Measurements from ENCODE around the gene EVA1A.
"Not testable (repeated sequence)": the region's sequence is repeated elsewhere in the genome, so short reads cannot be mapped to it uniquely, and the experiment has no call there.

EVA1A gene

DNA sequence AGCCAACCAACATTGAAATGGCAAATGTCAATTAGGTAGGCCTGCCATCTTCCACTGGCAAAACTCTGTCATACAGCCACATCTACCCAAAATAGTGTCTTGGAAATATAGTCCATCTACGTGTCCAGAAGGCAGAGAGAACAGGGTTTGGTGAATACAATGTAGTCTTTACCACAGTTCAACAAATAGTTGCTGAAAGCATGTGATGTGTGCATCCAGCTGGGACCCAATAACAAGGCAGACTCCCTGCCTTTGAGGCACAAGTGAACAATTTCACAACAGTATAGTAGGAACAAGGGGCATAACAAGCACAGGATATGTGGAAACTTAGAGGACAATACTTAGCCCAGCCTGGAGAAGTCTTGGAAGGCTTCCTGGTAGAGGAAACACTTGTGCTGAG lies 72.6 kb downstream of the EVA1A start:
- no peak for DNase-seq (ENCODE audit: low read depth, low spot score)
- H3K27ac ChIP-seq = no peak overlapping the region
- no peak overlapping the region for H3K9ac ChIP-seq (ENCODE audit: insufficient read length)
- no peak for TF ChIP-seq POLR2AphosphoS5 (IDR thresholded peaks at IDR 0.05; ENCODE audit: borderline replicate concordance, low read depth, low read length)
- TF ChIP-seq FOXP2 (optimal IDR thresholded peaks at IDR 0.05; ENCODE audit: control extremely low read depth, extremely low read length, insufficient read depth) = no peak
- no peak for TF ChIP-seq EZH2 (IDR thresholded peaks at IDR 0.05)
- H3K36me3 ChIP-seq (ENCODE audit: insufficient read depth, low read length) = no peaks in the 10 kb centered on the region
- no peaks in the 10 kb centered on the region for H3K9me3 ChIP-seq (ENCODE audit: low read depth, low read length)
- no peak overlapping the region for H3K4me3 ChIP-seq

DNA sequence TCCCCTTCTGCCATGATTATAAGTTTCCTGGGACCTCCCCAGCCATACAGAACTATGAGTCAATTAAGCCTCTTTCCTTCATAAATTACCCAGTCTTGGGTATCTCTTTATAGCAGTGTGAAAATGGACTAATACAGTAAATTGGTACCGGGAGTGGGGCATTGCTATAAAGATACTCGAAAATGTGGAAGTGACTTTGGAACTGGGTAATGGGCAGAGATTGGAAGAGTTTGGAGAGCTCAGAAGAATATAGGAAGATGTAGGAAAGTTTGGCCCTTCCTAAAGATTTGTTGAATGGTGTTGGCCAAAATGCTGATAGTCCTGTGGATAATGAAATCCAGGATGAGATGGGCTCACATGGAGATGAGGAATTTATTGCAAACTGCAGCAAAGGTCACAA lies 74.0 kb downstream of the EVA1A start:
- H3K9me3 ChIP-seq (ENCODE audit: low read depth, low read length); H3K4me3 ChIP-seq; H3K27ac ChIP-seq; DNase-seq (ENCODE audit: low read depth, low spot score); H3K9ac ChIP-seq (ENCODE audit: insufficient read length); H3K36me3 ChIP-seq (ENCODE audit: insufficient read depth, low read length): not testable (repeated sequence)

DNA sequence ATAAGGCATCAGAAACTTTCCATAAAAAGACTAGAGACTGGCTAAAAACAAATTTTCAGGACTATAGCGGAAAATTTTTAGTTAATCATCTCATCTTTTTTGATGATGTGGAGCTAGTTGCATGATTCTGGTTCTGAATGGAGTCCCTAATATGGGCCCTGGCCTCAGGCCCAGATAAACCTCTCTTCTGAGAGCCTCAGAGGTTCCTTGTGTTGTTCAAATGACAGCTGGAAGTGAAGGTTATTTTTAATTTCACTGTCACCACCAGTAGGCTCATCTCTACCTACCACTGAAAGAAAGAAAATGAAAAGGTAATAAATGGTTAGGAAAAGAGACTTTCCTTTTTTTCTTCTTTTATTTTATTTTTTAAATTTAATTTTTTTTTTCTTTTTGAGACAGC lies 75.9 kb downstream of the EVA1A start:
- TF ChIP-seq EZH2 (IDR thresholded peaks at IDR 0.05) = no peak
- TF ChIP-seq POLR2AphosphoS5 (IDR thresholded peaks at IDR 0.05; ENCODE audit: borderline replicate concordance, low read depth, low read length) = no peak
- no peak for TF ChIP-seq FOXP2 (optimal IDR thresholded peaks at IDR 0.05; ENCODE audit: control extremely low read depth, extremely low read length, insufficient read depth)
- no peak for DNase-seq (ENCODE audit: low read depth, low spot score)
- no peak overlapping the region for H3K4me3 ChIP-seq

DNA sequence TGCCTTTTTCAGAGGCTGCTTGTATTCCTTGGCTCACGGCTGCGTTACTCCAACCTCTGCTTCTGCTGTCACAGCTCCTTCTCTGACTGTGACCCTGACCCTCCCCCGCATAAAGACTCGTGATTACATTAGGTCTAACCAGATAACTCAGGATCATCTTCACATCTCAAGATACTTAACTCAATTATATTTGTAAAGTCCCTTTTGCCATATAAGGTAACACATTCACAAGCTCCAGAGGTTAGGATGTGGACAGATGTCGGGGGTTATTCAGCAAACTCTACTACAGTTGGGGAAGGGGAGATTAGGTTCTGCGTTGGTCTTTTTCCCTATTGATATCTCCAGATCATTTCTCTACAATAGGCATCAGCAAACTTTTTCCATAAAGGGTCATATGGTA lies 76.9 kb downstream of the EVA1A start:
- DNase-seq (ENCODE audit: low read depth, low spot score) = no peak
- Histone ChIP-seq H3K9me3 (ENCODE audit: low read depth, low read length) (no peaks in the 10 kb centered on the region), H3K36me3 (ENCODE audit: insufficient read depth, low read length) (no peaks in the 10 kb centered on the region), H3K27ac (no peak overlapping the region), H3K4me3 (no peak overlapping the region), H3K9ac (ENCODE audit: insufficient read length) (no peak overlapping the region)
- no peak for TF ChIP-seq POLR2AphosphoS5 (IDR thresholded peaks at IDR 0.05; ENCODE audit: borderline replicate concordance, low read depth, low read length)
- TF ChIP-seq EZH2 (IDR thresholded peaks at IDR 0.05) = no peak
- no peak for TF ChIP-seq FOXP2 (optimal IDR thresholded peaks at IDR 0.05; ENCODE audit: control extremely low read depth, extremely low read length, insufficient read depth)

More for the DNA sequence above, 75.9 kb downstream of the EVA1A start:
- Histone ChIP-seq H3K9ac (ENCODE audit: insufficient read length) (no peak overlapping the region), H3K9me3 (ENCODE audit: low read depth, low read length) (no peaks in the 10 kb centered on the region), H3K27ac (no peak overlapping the region), H3K36me3 (ENCODE audit: insufficient read depth, low read length) (no peaks in the 10 kb centered on the region)

DNA sequence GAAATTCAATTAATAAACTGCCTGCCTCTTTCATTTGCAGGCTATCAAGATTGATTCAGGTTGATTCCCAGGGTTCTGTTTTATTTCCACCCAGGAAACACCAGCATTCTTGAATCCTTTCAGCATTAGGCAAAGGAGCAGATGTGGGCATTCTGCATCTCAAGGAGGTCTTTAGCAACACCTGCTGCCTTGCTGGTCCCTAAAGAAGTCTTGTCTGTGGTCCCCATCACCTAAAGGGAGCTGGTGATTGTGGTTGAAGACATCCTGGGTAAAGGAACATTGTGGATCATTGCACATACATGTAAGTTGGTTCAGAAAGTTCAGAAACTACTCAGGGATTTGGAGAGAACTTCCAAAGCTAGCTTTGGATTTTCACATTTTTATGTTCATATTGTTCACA lies 78.3 kb downstream of the EVA1A start:
- no peak overlapping the region for H3K9ac ChIP-seq (ENCODE audit: insufficient read length)
- peak overlapping the region; percentile 74 for H3K27ac ChIP-seq
- DNase-seq (ENCODE audit: low read depth, low spot score) = no peak
- H3K4me3 ChIP-seq = peak overlapping the region; percentile 19; the same call in 1 of the 2 replicates
- TF ChIP-seq EZH2 (IDR thresholded peaks at IDR 0.05) = no peak
- TF ChIP-seq POLR2AphosphoS5 (IDR thresholded peaks at IDR 0.05; ENCODE audit: borderline replicate concordance, low read depth, low read length) = no peak
- no peak for TF ChIP-seq FOXP2 (optimal IDR thresholded peaks at IDR 0.05; ENCODE audit: control extremely low read depth, extremely low read length, insufficient read depth)
- H3K36me3 ChIP-seq (ENCODE audit: insufficient read depth, low read length) = no peaks in the 10 kb centered on the region
- no peaks in the 10 kb centered on the region for H3K9me3 ChIP-seq (ENCODE audit: low read depth, low read length)

DNA sequence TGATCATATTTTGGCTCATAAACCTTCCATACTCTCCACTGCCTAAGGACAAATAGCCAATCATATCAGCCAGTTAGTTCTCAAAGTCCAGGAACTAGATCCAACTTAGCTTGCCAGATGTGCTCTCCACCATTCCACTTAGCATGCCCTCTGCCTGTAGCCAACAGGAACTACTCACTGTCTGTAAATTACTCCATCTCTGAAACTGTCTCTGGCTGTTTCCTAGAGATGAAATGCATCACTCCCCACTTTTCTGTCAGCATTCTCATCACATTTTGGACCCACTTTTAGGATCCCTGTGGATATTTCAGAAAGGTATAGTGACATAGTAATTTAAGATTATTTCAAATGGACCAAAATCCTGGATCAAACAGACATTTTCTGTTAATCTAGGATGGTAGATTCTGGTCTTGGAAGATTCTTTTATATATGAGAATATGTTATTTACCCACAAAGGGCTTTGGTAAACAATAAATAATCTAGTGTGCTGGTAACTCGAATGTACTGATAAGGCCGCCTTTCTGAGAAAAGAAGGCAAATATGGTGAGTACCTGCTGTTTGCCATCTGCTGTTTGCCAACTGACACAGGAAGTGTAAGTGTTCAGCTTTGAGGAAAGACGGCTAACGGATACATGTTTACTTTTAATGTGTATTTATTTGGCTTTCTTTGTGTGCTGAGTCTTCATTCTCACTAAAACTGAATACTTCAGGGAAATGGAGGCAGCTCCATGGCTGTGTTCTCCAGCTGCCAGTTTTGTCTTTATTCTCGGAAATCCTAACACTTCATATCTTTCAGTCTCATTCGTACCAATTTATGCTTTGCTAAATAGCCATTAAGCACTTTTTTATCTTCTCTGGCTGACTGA lies 79.5 kb downstream of the EVA1A start:
- no peaks in the 10 kb centered on the region for H3K9me3 ChIP-seq (ENCODE audit: low read depth, low read length)
- no peak overlapping the region for H3K9ac ChIP-seq (ENCODE audit: insufficient read length)
- no peaks in the 10 kb centered on the region for H3K36me3 ChIP-seq (ENCODE audit: insufficient read depth, low read length)
- DNase-seq (ENCODE audit: low read depth, low spot score) = no peak
- no peak overlapping the region for H3K4me3 ChIP-seq
- H3K27ac ChIP-seq = no peak overlapping the region
- TF ChIP-seq FOXP2 (optimal IDR thresholded peaks at IDR 0.05; ENCODE audit: control extremely low read depth, extremely low read length, insufficient read depth) (no peak), EZH2 (IDR thresholded peaks at IDR 0.05) (no peak), POLR2AphosphoS5 (IDR thresholded peaks at IDR 0.05; ENCODE audit: borderline replicate concordance, low read depth, low read length) (no peak)

DNA sequence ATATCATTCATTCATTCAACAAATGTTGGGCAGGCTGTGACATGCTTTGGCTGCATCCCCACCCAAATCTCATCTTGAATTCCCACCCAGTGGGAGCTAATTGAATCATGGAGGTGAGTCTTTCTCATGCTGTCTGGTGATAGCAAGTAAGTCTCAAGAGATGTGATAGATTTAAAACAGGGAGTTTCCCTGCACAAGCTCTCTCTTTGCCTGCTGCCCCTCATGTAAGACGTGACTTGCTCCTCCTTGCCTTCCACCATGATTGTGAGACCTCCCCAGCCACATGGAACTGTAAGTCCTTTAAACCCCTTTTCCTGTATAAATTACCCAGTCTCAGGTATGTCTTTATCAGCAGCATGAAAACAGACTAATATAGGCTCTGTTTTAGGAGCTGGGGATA lies 83.0 kb downstream of the EVA1A start:
- H3K27ac ChIP-seq; H3K9me3 ChIP-seq (ENCODE audit: low read depth, low read length); H3K4me3 ChIP-seq; DNase-seq (ENCODE audit: low read depth, low spot score); H3K9ac ChIP-seq (ENCODE audit: insufficient read length); H3K36me3 ChIP-seq (ENCODE audit: insufficient read depth, low read length): not testable (repeated sequence)

DNA sequence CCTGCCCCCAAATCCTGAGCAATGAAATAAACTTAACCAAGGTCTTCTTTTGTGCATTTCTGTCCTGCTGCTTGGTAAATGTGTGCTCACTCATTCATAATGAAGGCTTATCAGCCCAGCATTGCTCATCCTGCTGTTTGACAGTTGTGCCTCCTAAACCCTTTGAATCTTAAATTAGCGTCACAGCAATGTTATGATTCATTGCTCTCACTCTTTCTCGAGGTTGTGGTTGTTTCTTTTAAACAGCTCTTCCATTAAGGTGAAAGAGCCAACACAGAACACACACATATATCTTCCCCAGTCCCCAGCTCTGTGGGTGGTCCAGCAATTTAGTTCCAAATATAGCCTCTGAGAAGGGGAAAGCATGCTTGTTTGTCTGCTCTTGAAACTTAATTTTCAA lies 84.0 kb downstream of the EVA1A start:
- DNase-seq (ENCODE audit: low read depth, low spot score) = no peak
- Histone ChIP-seq H3K4me3 (peak overlapping the region; percentile 47; the same call in 1 of the 2 replicates), H3K9me3 (ENCODE audit: low read depth, low read length) (no peaks in the 10 kb centered on the region), H3K27ac (peak overlapping the region; percentile 60; the same call in 1 of the 2 replicates), H3K9ac (ENCODE audit: insufficient read length) (no peak overlapping the region), H3K36me3 (ENCODE audit: insufficient read depth, low read length) (no peaks in the 10 kb centered on the region)
- TF ChIP-seq POLR2AphosphoS5 (IDR thresholded peaks at IDR 0.05; ENCODE audit: borderline replicate concordance, low read depth, low read length) = no peak
- no peak for TF ChIP-seq EZH2 (IDR thresholded peaks at IDR 0.05)
- TF ChIP-seq FOXP2 (optimal IDR thresholded peaks at IDR 0.05; ENCODE audit: control extremely low read depth, extremely low read length, insufficient read depth) = no peak

DNA sequence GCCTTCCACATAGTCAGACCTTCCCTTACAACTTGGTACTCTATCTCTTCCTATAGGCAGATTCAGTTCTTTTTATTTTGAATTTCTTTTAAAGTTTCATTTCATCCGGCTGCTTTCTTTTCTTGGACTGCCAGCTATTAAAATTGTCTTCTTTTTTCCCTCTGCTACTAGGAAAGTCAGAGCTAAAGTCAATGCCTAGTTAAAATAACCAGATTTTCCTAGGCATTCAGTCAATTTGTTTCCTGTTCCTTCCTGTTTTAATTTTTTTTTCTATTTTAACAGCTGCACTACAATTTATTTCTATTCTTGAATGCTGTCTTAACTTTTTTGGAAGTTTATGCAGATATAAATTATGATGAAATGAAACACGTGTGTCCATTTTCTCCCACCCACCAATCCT lies 84.8 kb downstream of the EVA1A start:
- H3K27ac ChIP-seq = peak overlapping the region; percentile 8; the same call in 1 of the 2 replicates
- no peak for DNase-seq (ENCODE audit: low read depth, low spot score)
- TF ChIP-seq EZH2 (IDR thresholded peaks at IDR 0.05) (no peak), POLR2AphosphoS5 (IDR thresholded peaks at IDR 0.05; ENCODE audit: borderline replicate concordance, low read depth, low read length) (no peak), FOXP2 (optimal IDR thresholded peaks at IDR 0.05; ENCODE audit: control extremely low read depth, extremely low read length, insufficient read depth) (no peak)
- H3K36me3 ChIP-seq (ENCODE audit: insufficient read depth, low read length) = no peaks in the 10 kb centered on the region
- no peak overlapping the region for H3K4me3 ChIP-seq
- no peaks in the 10 kb centered on the region for H3K9me3 ChIP-seq (ENCODE audit: low read depth, low read length)
- no peak overlapping the region for H3K9ac ChIP-seq (ENCODE audit: insufficient read length)

All from SK-N-MC (cell line).